Measurements from ENCODE around the gene LGALS7B.
"Not testable (repeated sequence)": the region's sequence is repeated elsewhere in the genome, so short reads cannot be mapped to it uniquely, and the experiment has no call there.

LGALS7B gene

DNA sequence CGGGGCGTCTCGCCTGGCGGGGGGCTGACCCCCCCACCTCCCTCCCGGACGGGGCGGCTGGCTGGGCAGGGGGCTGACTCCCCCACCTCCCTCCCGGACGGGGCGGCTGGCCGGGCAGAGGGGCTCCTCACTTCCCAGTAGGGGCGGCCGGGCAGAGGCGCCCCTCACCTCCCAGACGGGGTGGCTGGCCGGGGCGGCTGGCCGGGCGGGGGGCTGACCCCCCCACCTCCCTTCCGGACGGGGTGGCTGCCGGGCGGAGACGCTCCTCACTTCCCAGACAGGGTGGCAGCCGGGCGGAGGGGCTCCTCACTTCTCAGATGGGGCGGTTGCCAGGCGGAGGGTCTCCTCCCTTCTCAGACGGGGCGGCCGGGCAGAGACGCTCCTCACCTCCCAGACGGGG is 8.8 kb downstream of the LGALS7B start:
- DNase-seq, result not testable (repeated sequence)

GRCh38 chr19:38799104-38799503 is 10.1 kb downstream of the LGALS7B start:
- no peak for DNase-seq

DNA sequence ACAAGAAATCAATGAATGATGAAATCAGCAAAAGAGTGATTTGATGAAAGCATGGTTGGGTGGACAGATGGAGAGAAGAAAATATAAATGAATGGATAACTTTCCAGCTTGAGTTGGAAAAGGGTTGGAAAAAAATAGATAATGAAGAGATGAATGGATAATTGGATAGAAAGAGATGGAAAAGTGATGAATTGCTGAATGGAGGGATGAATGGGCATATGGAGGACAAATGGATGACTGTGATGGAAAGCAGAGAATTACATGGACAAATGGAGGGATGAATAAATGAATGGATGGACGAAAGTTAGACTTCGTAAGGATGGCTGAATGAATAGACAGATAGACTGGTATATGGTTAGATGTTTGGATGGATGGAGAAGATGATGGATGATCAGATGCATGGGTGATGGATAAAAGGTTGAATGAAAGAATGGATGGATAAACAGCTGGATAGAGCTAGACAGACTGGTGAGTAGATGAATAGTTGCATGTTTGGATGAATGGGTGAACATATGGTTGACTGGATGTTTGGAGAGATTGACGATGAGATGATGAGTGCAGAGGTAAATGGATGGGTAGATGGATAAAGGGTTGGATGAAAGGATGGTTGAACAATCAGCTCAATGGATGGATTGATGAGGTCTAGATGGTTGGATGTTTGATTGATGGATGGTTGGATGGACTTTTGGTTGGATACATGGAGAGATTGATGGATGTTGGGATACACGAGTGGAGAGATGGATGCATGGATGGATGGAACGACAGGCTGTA is 11.8 kb downstream of the LGALS7B start:
- DNase-seq, result no peak

DNA sequence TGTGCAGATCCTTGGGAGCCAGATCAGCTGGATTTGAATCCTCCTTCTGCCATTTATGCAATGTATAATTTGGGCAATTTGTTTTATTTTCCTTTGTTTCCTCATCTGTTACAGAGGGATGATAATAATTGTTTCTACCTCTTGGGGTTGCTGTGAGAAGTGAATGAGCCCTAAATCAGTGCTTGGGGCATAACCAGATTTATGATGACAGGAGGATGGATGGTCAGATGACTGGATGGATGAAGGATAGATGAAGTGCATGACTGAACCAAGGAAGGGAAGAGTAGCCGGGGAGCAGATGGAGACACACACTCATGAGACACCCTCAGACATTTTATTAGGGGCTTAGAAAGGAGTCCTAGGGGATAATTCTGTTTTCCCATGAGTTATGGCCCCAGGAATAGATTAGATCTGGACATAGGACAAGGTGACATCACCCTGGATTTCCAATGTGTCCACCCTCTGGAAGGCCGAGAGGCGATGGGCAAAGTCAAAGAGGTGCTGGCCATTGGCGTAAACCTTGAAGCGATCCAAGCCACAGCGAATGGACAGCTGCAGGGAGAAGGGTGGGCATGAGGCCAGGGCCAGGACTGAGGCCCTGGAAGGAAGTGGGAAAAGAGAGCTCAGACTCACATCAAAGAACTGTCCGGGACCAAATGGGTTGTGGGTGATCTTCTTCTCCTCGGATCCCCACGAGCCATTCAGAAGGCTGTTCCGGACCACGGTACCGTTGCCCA is 12.5 kb downstream of the LGALS7B start:
- DNase-seq, result no peak

GRCh38 chr19:38803543-38803942 is 14.5 kb downstream of the LGALS7B start:
- no peak for DNase-seq

DNA sequence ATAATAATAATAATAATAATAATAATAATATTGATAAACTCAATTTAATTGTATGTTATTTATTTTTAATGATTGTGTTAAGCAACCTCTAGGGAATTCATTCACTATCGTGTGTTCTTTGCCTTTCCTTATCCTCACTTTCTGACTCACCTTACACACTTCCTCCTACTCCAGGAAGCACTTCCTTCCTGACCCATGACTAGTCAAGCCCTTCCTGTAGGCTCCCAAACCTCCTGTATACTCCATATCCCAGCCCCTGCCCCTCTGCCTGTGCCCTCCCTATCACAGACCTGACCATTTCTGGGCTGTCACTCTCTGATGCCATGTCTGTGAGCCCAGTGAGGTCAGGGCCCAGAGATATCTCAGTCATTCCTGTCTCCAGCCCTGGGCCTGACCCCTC is 16.2 kb downstream of the LGALS7B start:
- DNase-seq, result no peak

- DNase-seq, result no peak
These were observed 17.4 kb downstream of the LGALS7B start for GRCh38 chr19:38806371-38806770.

DNA sequence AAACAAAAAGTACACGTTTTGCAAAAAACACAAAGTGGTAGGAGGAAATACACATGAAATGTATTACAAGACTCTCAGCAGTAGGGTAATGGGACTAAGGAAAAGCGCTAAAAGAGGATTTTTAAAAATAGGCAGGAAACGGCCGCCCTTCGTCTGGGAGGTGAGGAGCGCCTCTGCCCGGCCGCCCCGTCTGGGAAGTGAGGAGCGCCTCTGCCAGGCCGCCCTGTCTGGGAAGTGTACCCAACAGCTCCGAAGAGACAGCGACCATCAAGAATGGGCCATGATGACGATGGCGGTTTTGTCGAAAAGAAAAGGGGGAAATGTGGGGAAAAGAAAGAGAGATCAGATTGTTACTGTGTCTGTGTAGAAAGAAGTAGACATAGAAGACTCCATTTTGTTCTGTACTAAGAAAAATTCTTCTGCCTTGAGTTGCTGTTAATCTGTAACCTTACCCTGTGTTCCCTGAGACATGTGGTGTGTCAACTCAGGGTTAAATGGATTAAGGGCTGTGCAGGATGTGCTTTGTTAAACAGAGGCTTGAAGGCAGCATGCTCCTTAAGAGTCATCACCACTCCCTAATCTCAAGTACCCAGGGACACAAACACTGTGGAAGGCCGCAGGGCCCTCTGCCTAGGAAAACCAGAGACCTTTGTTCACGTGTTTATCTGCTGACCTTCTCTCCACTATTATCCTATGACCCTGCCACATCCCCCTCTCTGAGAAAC is 18.5 kb downstream of the LGALS7B start:
- not testable (repeated sequence) for DNase-seq

GRCh38 chr19:38808741-38809140 is 19.7 kb downstream of the LGALS7B start:
- no peak for DNase-seq

DNA sequence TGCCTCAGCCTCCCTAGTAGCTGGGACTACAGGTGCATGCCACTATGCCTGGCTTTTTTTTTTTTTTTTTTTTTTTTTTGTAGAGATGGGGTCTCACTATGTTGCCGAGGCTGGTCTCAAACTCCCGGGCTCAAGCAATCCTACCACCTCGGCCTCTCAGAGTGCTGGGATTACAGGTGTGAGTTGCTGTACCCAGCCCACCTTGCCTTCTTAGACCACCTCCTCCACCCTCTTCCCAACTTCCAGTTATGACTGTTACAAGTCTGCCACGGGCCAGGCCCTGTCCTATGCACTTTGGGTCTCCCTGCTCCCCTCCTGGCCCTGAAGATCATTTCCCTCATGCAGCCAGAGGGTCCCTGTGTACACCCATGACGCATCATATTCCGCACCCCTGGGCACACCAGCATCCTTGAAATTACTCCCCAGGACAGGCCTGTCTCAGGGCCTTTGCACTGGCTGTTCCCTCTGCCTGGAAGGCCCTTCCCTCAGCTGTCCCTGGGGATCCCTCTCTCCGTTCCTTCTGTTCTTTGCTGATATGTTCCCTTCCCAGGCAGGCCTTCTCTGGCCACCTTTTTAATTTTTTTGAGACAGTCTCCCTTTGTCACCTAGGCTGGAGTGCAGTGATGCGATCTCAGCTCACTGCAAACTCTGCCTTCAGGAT is 20.7 kb downstream of the LGALS7B start:
- no peak for DNase-seq

DNA sequence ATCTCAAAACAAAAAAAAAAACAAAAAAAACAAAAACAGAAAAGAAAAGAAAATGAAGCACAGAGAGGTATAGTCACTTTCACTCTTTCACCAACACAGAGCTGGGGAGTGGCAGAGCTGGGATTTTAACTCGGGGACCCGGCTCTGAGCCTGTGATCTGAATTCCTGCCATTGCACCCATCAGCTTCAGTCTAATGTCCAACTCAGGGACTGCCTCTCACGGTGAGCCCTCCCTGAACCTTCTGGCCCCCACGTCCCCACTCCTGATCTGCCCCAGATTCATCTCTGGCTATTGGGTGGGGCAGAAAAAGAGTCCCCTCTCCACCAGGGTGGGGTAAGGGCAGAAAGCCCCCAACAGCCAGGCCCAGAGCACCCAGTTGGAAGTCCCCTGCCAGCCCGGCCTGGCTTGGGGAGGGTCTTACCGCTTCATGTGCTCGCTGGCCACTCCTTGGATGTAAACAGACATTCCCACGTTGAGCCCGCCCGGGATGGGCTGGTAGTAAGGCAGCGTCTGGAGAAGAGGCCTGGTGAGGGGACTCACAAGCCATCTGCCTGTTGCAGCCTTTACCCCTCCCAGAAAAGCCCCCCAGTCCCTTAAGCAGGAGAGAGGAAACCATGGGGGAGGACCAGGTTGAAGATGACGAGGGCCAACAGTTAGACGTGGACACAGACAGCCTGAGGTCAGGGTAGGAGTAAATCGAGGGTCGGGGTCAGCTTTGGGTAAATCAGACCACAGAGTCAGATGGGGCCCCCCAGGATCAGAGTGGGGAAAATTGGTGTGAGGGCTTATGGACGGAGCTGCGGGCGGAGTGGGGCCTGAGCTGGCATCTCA is 23.2 kb downstream of the LGALS7B start:
- DNase-seq, result no peak

GRCh38 chr19:38812841-38813320 is 23.9 kb downstream of the LGALS7B start, which contains the start of gene LGALS4:
LGALS4 (minus strand) TSS chr19:38812945; CDS start chr19:38812886, 59 bp downstream.
- no peak for DNase-seq

DNA sequence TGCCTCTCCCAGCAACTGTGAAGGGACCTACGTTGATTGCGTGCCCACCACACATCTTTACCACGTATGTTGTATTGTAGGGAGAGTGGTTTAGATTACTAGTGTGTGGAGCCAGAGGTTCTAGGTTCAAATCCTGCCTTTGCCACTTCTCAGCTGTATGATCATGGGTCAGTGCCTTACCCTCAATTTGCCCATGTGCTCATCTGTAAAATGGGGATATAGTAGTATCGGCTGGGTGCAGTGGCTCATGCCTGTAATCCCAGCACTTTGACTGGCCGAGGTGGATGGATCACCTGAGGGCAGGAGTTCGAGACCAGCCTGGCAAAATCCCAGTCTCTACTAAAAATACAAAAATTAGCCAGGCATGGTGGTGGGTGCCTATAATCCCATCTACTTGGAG is 24.3 kb downstream of the LGALS7B start:
- DNase-seq, result no peak

DNA sequence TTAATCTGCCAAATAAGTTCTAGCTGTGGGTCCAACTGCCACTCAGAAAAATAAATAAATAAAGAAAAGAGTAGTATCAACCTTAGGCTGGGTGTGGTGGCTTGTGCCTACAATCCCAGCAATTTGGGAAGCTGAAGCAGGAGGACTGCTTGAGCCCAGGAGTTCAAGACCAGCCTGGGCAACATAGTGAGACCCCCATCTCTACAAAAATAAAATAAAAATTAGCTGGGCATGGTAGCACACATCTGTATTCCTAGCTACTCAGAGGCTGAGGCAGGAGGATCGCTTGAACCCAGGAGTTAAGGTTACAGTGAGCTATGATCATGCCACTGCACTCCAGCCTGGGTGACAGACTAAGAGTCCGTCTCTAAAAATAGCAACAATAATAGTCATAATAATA is 24.9 kb downstream of the LGALS7B start:
- DNase-seq, result not testable (repeated sequence)

- DNase-seq, result no peak
These were observed 26.3 kb downstream of the LGALS7B start for GRCh38 chr19:38815059-38816001.

GRCh38 chr19:38816131-38816750 is 27.2 kb downstream of the LGALS7B start:
- no peak for DNase-seq

- DNase-seq, result no peak
These were observed 28.1 kb downstream of the LGALS7B start for GRCh38 chr19:38817081-38817480.

- no peak for DNase-seq
These were observed 30.4 kb downstream of the LGALS7B start for GRCh38 chr19:38819231-38819920.

GRCh38 chr19:38821230-38821825 is 32.3 kb downstream of the LGALS7B start:
- not testable (repeated sequence) for DNase-seq

Data from NCI-H526 (cell line).